HepG2 (cell line): ENCODE data around the gene SFT2D1. TPM values are rescaled to one million over a fixed set of nuclear protein-coding genes. Genes with fewer than 3 reads are reported as not detected.
A peak's percentile ranks its signal among the peaks of the same experiment; 100 is the strongest.

Experiments
- CEBPG ChIP-seq: IDR thresholded peaks from 2 replicates; pipeline ENCODE4 v1.6.1; 2016
- EP300 ChIP-seq, 3 experiments: sonication (generic) in 1 of 3; formaldehyde crosslinking in 1 of 3; IDR thresholded peaks; 2 replicates each; pipeline versions ENCODE4 v1.5.1 to v1.6.1; 2011 to 2020; ENCODE audit warnings: low read depth in 2 of 3, low read length in 2 of 3, borderline replicate concordance in 1 of 3, improper control_type of control experiment in 1 of 3, mild to moderate bottlenecking in 1 of 3, missing genetic modification reagents in 1 of 3, moderate library complexity in 1 of 3
- ETV5 ChIP-seq: IDR thresholded peaks from 2 replicates; pipeline ENCODE4 v1.6.1; 2018; ENCODE audit warnings: missing biosample characterization, missing genetic modification reagents, inconsistent platforms, borderline replicate concordance
- FOXA3 ChIP-seq: IDR thresholded peaks from 2 replicates; pipeline ENCODE4 v1.6.1; 2016; ENCODE audit warnings: missing genetic modification reagents, missing compliant biosample characterization
- GFI1 ChIP-seq: sonication (generic); formaldehyde crosslinking; IDR thresholded peaks from 2 replicates; pipeline ENCODE4 v1.5.0; 2020; ENCODE audit warnings: missing genetic modification reagents, mild to moderate bottlenecking, borderline replicate concordance
- HDAC2 ChIP-seq: sonication (generic); formaldehyde crosslinking; IDR thresholded peaks from 2 replicates; pipeline ENCODE4 v1.4.0; 2020; ENCODE audit warnings: missing genetic modification reagents
- HMG20A ChIP-seq: IDR thresholded peaks from 2 replicates; pipeline ENCODE4 v1.6.1; 2016; ENCODE audit warnings: borderline replicate concordance
- HNF4A ChIP-seq: sonication (generic); formaldehyde crosslinking; IDR thresholded peaks from 2 replicates; pipeline ENCODE4 v1.4.0; 2020; ENCODE audit warnings: missing genetic modification reagents
- HNRNPL ChIP-seq: fragments of 200-400 bp; formaldehyde crosslinking; IDR thresholded peaks from 2 replicates; pipeline ENCODE4 v1.6.1; 2017; ENCODE audit warnings: mild to moderate bottlenecking, low read depth, low read length
- HOXA3 ChIP-seq: sonication (generic); formaldehyde crosslinking; IDR thresholded peaks from 2 replicates; pipeline ENCODE4 v1.5.0; 2020; ENCODE audit warnings: missing genetic modification reagents
- KAT8 ChIP-seq: IDR thresholded peaks from 2 replicates; pipeline ENCODE4 v1.6.1; 2016; ENCODE audit warnings: missing genetic modification reagents, missing compliant biosample characterization
- MIXL1 ChIP-seq: IDR thresholded peaks from 2 replicates; pipeline ENCODE4 v1.6.1; 2016
- MXI1 ChIP-seq: IDR thresholded peaks from 3 replicates; pipeline ENCODE4 v1.6.1; 2012; ENCODE audit warnings: low read depth, low read length, inconsistent platforms, borderline replicate concordance
- RARA ChIP-seq: IDR thresholded peaks from 2 replicates; pipeline ENCODE4 v1.6.1; 2016; ENCODE audit warnings: missing genetic modification reagents, missing compliant biosample characterization
- SIX1 ChIP-seq: sonication (generic); formaldehyde crosslinking; IDR thresholded peaks from 2 replicates; pipeline ENCODE4 v1.4.0; 2020; ENCODE audit warnings: missing genetic modification reagents, borderline replicate concordance
- SMAD3 ChIP-seq: sonication (generic); formaldehyde crosslinking; IDR thresholded peaks from 2 replicates; pipeline ENCODE4 v1.4.0; 2020; ENCODE audit warnings: missing genetic modification reagents
- ZMYM4 ChIP-seq: sonication (generic); formaldehyde crosslinking; IDR thresholded peaks from 2 replicates; pipeline ENCODE4 v1.8.1; 2023; ENCODE audit warnings: mild to moderate bottlenecking, missing genetic modification reagents
- ZNF264 ChIP-seq: sonication (generic); formaldehyde crosslinking; IDR thresholded peaks from 2 replicates; pipeline ENCODE4 v1.4.0; 2020; ENCODE audit warnings: missing genetic modification reagents
- ZNF75D ChIP-seq: sonication (generic); formaldehyde crosslinking; IDR thresholded peaks from 2 replicates; pipeline ENCODE4 v1.8.1; 2023; ENCODE audit warnings: missing genetic modification reagents, mild to moderate bottlenecking, borderline replicate concordance
- polyA plus RNA-seq, 8 experiments: library from polyadenylated mRNA; depleted of rRNA in 3 of 8; stranded (reverse) in 7 of 8; unstranded in 1 of 8; fragments of >200 nt; fragmentation: Illumina TruSeq in 4 of 8; extraction: Trizol in 4 of 8; gene quantifications; 2 replicates each; pipeline versions ENCODE4 v1.2.1 to v1.2.3, GENCODE V29; 2011 to 2016; ENCODE audit warnings: low read depth in 4 of 8, missing spikeins in 1 of 8, mixed read lengths in 1 of 8; ENCODE audit not compliant: insufficient read depth in 1 of 8
- total RNA-seq, 5 experiments: library from RNA; depleted of rRNA; stranded (reverse); fragments of >200 nt; fragmentation: Illumina TruSeq; extraction: Trizol; gene quantifications; 2 replicates each; pipeline ENCODE4 v1.2.3, GENCODE V29; 2016; ENCODE audit warnings: low read depth in 1 of 5
- TF ChIP-seq, protein P1 (sequence below): IDR thresholded peaks from 2 replicates; pipeline ENCODE4 v1.6.1; 2018; ENCODE audit warnings: missing genetic modification reagents
- TF ChIP-seq, protein P2 (sequence below): IDR thresholded peaks from 2 replicates; pipeline ENCODE4 v1.4.0; 2020; ENCODE audit warnings: mild to moderate bottlenecking, missing genetic modification reagents
- TF ChIP-seq, protein P3 (sequence below): sonication (generic); formaldehyde crosslinking; IDR thresholded peaks from 2 replicates; pipeline ENCODE4 v1.4.0; 2020; ENCODE audit warnings: missing genetic modification reagents, borderline replicate concordance
- TF ChIP-seq, protein P4 (sequence below): sonication (generic); formaldehyde crosslinking; conservative IDR thresholded peaks from 2 replicates; pipeline ENCODE4 v1.4.0; 2020; ENCODE audit warnings: missing genetic modification reagents

SFT2D1 gene
- total and polyA plus RNA-seq, 2 of the 13 experiments (the other 11 are each of a cell fraction or from before 2014, with no cell fraction given): 115 to 147 TPM

DNA sequence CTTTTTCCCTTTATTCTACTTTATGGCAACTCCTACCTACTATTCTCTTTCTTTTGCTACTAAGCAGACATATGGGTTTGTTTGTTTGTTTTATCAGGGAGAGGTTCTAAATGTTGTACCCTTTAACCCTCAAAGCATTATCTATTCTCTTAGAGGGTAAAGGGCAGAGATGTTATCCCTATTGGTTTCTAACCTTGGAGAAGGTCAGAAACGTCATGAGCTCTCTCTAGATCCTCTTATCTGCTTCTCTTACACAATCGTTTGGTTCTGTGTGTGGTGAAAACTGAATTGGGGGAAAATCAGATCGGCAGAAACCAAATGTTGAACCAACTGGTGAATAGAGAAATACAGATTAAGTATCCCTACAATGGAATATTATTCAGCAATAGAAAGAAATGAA, 46.8 kb upstream of the SFT2D1 start (continued):
- TF ChIP-seq, protein P1, sequence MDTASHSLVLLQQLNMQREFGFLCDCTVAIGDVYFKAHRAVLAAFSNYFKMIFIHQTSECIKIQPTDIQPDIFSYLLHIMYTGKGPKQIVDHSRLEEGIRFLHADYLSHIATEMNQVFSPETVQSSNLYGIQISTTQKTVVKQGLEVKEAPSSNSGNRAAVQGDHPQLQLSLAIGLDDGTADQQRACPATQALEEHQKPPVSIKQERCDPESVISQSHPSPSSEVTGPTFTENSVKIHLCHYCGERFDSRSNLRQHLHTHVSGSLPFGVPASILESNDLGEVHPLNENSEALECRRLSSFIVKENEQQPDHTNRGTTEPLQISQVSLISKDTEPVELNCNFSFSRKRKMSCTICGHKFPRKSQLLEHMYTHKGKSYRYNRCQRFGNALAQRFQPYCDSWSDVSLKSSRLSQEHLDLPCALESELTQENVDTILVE (CRISPR knock-in tag): peak; percentile 42; the same call in 1 of the 2 replicates
- TF ChIP-seq EP300 (IDR thresholded peaks at IDR 0.05; ENCODE audit: low read depth in 2 of 2, low read length in 2 of 2) (peak in 1 of 2 experiments; percentile 85; a peak in 2 of 4 replicates), EP300 (CRISPR knock-in tag; IDR thresholded peaks at IDR 0.05; ENCODE audit: borderline replicate concordance) (no peak), ZMYM4 (CRISPR knock-in tag) (peak; percentile 53; the same call in 1 of the 2 replicates), HOXA3 (CRISPR knock-in tag) (peak; percentile 44; the same call in 1 of the 2 replicates), RARA (CRISPR knock-in tag) (peak; percentile 76), SIX1 (CRISPR knock-in tag) (peak; percentile 70; the same call in 1 of the 2 replicates), KAT8 (CRISPR knock-in tag) (peak; percentile 37; the same call in 1 of the 2 replicates), HMG20A (CRISPR knock-in tag) (peak; percentile 83; the same call in 1 of the 2 replicates), ETV5 (CRISPR knock-in tag) (0 out of 2 replicates have a peak, but pooled peaks have one; percentile 25), ZNF264 (peak; percentile 56; the same call in 1 of the 2 replicates), HNRNPL (no peak), GFI1 (CRISPR knock-in tag) (peak; percentile 51; the same call in 1 of the 2 replicates), MIXL1 (CRISPR knock-in tag) (0 out of 2 replicates have a peak, but pooled peaks have one; percentile 24), HDAC2 (CRISPR knock-in tag) (peak; percentile 72), CEBPG (CRISPR knock-in tag) (peak; percentile 92), FOXA3 (CRISPR knock-in tag) (peak; percentile 68; the same call in 1 of the 2 replicates), SMAD3 (CRISPR knock-in tag) (peak; percentile 15; the same call in 1 of the 2 replicates), HNF4A (CRISPR knock-in tag) (peak; percentile 82), MXI1 (no peak), ZNF75D (CRISPR knock-in tag) (no peak)
- TF ChIP-seq, protein P2, sequence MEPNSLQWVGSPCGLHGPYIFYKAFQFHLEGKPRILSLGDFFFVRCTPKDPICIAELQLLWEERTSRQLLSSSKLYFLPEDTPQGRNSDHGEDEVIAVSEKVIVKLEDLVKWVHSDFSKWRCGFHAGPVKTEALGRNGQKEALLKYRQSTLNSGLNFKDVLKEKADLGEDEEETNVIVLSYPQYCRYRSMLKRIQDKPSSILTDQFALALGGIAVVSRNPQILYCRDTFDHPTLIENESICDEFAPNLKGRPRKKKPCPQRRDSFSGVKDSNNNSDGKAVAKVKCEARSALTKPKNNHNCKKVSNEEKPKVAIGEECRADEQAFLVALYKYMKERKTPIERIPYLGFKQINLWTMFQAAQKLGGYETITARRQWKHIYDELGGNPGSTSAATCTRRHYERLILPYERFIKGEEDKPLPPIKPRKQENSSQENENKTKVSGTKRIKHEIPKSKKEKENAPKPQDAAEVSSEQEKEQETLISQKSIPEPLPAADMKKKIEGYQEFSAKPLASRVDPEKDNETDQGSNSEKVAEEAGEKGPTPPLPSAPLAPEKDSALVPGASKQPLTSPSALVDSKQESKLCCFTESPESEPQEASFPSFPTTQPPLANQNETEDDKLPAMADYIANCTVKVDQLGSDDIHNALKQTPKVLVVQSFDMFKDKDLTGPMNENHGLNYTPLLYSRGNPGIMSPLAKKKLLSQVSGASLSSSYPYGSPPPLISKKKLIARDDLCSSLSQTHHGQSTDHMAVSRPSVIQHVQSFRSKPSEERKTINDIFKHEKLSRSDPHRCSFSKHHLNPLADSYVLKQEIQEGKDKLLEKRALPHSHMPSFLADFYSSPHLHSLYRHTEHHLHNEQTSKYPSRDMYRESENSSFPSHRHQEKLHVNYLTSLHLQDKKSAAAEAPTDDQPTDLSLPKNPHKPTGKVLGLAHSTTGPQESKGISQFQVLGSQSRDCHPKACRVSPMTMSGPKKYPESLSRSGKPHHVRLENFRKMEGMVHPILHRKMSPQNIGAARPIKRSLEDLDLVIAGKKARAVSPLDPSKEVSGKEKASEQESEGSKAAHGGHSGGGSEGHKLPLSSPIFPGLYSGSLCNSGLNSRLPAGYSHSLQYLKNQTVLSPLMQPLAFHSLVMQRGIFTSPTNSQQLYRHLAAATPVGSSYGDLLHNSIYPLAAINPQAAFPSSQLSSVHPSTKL (CRISPR knock-in tag): peak; percentile 84
- TF ChIP-seq, protein P3, sequence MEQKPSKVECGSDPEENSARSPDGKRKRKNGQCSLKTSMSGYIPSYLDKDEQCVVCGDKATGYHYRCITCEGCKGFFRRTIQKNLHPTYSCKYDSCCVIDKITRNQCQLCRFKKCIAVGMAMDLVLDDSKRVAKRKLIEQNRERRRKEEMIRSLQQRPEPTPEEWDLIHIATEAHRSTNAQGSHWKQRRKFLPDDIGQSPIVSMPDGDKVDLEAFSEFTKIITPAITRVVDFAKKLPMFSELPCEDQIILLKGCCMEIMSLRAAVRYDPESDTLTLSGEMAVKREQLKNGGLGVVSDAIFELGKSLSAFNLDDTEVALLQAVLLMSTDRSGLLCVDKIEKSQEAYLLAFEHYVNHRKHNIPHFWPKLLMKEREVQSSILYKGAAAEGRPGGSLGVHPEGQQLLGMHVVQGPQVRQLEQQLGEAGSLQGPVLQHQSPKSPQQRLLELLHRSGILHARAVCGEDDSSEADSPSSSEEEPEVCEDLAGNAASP (CRISPR knock-in tag): peak; percentile 84; the same call in 1 of the 2 replicates
- TF ChIP-seq, protein P4, sequence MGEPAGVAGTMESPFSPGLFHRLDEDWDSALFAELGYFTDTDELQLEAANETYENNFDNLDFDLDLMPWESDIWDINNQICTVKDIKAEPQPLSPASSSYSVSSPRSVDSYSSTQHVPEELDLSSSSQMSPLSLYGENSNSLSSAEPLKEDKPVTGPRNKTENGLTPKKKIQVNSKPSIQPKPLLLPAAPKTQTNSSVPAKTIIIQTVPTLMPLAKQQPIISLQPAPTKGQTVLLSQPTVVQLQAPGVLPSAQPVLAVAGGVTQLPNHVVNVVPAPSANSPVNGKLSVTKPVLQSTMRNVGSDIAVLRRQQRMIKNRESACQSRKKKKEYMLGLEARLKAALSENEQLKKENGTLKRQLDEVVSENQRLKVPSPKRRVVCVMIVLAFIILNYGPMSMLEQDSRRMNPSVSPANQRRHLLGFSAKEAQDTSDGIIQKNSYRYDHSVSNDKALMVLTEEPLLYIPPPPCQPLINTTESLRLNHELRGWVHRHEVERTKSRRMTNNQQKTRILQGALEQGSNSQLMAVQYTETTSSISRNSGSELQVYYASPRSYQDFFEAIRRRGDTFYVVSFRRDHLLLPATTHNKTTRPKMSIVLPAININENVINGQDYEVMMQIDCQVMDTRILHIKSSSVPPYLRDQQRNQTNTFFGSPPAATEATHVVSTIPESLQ (CRISPR knock-in tag): 0 out of 2 replicates have a peak, but pooled peaks have one; percentile 43
